Astrocyte (in vitro differentiated cells and primary cell): ENCODE data around the gene LDHD.

Experiments
- CTCF ChIP-seq: IDR thresholded peaks from 2 replicates; pipeline ENCODE4 v1.5.1; 2011; ENCODE audit warnings: low read depth, mild to moderate bottlenecking, inconsistent platforms, low read length, moderate library complexity; ENCODE audit not compliant: insufficient read depth
- EZH2 ChIP-seq: IDR thresholded peaks from 2 replicates; pipeline ENCODE4 v1.6.1; 2012; ENCODE audit warnings: mild to moderate bottlenecking, low read length, inconsistent platforms; ENCODE audit not compliant: insufficient read depth

- TF ChIP-seq EZH2 (no peak), CTCF (no peak)
Measured at GRCh38 chr16:75127713-75128415, 11.3 kb upstream of the LDHD start.
